Thyroid gland (tissue), 4 donors: ENCODE results near the gene KDSR. TPM values are rescaled to one million over a fixed set of nuclear protein-coding genes. Genes with fewer than 3 reads are reported as not detected.

Experiments
- DNase-seq, 2 donors: peaks; one replicate each; pipeline ENCODE4 v3.0.0-alpha.2; 2019
- H3K27ac ChIP-seq, 3 donors: fragments of 200-600 bp; sonication (generic); 1 replicate in 2 of 3; 2 replicates in 1 of 3; pipeline ENCODE4 v1.5.1; 2016 to 2019; ENCODE audit warnings: mild to moderate bottlenecking in 1 of 3, moderate library complexity in 1 of 3
- H3K27me3 ChIP-seq: fragments of 200-600 bp; sonication (generic); one replicate; pipeline ENCODE4 v1.5.1; 2019
- H3K36me3 ChIP-seq, 2 donors: fragments of 200-600 bp; sonication (generic); one replicate each; pipeline ENCODE4 v1.5.1; 2016 to 2019
- H3K4me1 ChIP-seq, 2 donors: fragments of 200-600 bp; sonication (generic); one replicate each; pipeline ENCODE4 v1.5.1; 2017 to 2019
- H3K4me3 ChIP-seq, 3 donors: fragments of 200-600 bp; sonication (generic); replicated peaks in 1 of 3; 1 replicate in 2 of 3; 2 replicates in 1 of 3; pipeline ENCODE4 v1.5.1; 2016; ENCODE audit warnings: mild to moderate bottlenecking in 1 of 3
- H3K9me3 ChIP-seq: fragments of 200-600 bp; sonication (generic); one replicate; pipeline ENCODE4 v1.5.1; 2017
- POLR2A ChIP-seq, 2 donors: fragments of 450-650 bp; IDR thresholded peaks; one replicate each; pipeline ENCODE4 v1.6.1; 2017; ENCODE audit warnings: antibody characterized with exemption in 2 of 2, mild to moderate bottlenecking in 2 of 2, moderate library complexity in 1 of 2
- WGBS, 2 donors: methylation state at CpG; one replicate each; pipeline ENCODE4 v1.1.5; 2017; 5-methylcytosine and 5-hydroxymethylcytosine counted together
- intact Hi-C: fragments of 100-400 bp; cut with DNase I; formaldehyde crosslinking; loops from one replicate; pipeline ENCODE4 v1.15.1; 2023
- total RNA-seq, 4 donors: library from RNA; depleted of rRNA; stranded (reverse); fragments of >200 nt; gene quantifications; one replicate each; pipeline ENCODE4 v1.2.3, GENCODE V29; 2016
- TF ChIP-seq, protein P1 (sequence below), 6 experiments: fragments of 200-600 bp in 3 of 6; fragments of 450-650 bp in 3 of 6; sonication (generic) in 3 of 6; IDR thresholded peaks; one replicate each; pipeline ENCODE4 v1.5.1; 2016 to 2019; ENCODE audit warnings: antibody characterized with exemption in 6 of 6, mild to moderate bottlenecking in 2 of 6, inconsistent platforms in 1 of 6, moderate library complexity in 1 of 6

KDSR gene
- total RNA-seq, 4 donors from 2014 or later: 30.7 to 85.7 (median 46.8) TPM

DNA sequence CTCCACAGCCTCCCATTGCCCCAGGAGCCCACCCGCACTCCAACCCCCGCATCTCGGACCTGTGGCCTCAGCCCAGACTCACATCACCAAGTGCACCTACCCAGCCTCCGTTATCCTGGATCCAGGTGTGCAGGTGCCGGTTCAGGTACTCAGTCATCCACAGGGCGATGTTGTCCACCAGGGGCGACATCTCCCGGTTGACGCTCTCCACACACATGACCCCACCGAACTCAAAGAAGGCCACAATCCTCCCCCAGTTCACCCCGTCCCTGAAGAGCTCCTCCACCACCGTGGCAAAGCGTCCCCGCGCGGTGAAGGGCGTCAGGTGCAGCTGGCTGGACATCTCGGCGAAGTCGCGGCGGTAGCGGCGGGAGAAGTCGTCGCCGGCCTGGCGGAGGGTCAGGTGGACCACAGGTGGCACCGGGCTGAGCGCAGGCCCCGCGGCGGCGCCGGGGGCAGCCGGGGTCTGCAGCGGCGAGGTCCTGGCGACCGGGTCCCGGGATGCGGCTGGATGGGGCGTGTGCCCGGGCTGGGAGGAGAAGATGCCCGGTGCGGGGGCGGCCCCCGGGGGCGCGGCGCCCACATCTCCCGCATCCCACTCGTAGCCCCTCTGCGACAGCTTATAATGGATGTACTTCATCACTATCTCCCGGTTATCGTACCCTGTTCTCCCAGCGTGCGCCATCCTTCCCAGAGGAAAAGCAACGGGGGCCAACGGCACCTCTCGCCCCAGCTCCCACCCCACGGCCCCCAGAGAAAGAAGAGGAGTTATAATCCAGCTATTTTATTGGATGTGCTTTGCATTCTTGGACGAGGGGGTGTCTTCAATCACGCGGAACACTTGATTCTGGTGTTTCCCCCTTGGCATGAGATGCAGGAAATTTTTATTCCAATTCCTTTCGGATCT is 48.8 kb downstream of the KDSR start:
- H3K4me3 ChIP-seq: peak overlapping the region; percentile 28 to 81 (median 47)
- H3K36me3 ChIP-seq: no peaks in the 10 kb centered on the region
- no peaks in the 10 kb centered on the region for H3K9me3 ChIP-seq
- WGBS, 2 donors: 2 to 3% methylated on average over 28 to 33 of the region's 66 CpGs
- peak; percentile 91 to 93 for DNase-seq
- peaks cover 12 to 30% of the 10 kb centered on the region in 2 donors for H3K4me1 ChIP-seq
- H3K27me3 ChIP-seq: no peaks in the 10 kb centered on the region
- intact Hi-C loops: loop anchor here (5.0 kb wide), 1 partner anchor 186 kb away; no protein-coding TSS in a partner anchor
- peak in 1 of 2 donors; percentile 59 for TF ChIP-seq POLR2A (IDR thresholded peaks at IDR 0.05)
- TF ChIP-seq, protein P1, sequence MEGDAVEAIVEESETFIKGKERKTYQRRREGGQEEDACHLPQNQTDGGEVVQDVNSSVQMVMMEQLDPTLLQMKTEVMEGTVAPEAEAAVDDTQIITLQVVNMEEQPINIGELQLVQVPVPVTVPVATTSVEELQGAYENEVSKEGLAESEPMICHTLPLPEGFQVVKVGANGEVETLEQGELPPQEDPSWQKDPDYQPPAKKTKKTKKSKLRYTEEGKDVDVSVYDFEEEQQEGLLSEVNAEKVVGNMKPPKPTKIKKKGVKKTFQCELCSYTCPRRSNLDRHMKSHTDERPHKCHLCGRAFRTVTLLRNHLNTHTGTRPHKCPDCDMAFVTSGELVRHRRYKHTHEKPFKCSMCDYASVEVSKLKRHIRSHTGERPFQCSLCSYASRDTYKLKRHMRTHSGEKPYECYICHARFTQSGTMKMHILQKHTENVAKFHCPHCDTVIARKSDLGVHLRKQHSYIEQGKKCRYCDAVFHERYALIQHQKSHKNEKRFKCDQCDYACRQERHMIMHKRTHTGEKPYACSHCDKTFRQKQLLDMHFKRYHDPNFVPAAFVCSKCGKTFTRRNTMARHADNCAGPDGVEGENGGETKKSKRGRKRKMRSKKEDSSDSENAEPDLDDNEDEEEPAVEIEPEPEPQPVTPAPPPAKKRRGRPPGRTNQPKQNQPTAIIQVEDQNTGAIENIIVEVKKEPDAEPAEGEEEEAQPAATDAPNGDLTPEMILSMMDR (IDR thresholded peaks at IDR 0.05): peak; percentile 88 to 98 (median 96)
- peak overlapping the region; percentile 65 to 88 (median 86) for H3K27ac ChIP-seq

GRCh38 chr18:63317556-63317946 is 49.5 kb downstream of the KDSR start:
- intact Hi-C loops: loop anchor here (5.0 kb wide), 1 partner anchor 185 kb away; no protein-coding TSS in a partner anchor
- H3K27ac ChIP-seq: peak overlapping the region; percentile 65 to 88 (median 86)
- peaks cover 15 to 27% of the 10 kb centered on the region in 2 donors for H3K4me1 ChIP-seq
- no peaks in the 10 kb centered on the region for H3K9me3 ChIP-seq
- H3K36me3 ChIP-seq: no peaks in the 10 kb centered on the region
- TF ChIP-seq, protein P1 (IDR thresholded peaks at IDR 0.05): no peak
- TF ChIP-seq POLR2A (IDR thresholded peaks at IDR 0.05): no peak
- peak overlapping the region; percentile 28 to 81 (median 47) for H3K4me3 ChIP-seq
- WGBS, 2 donors: 27 to 32% methylated on average over 10 of the region's 10 CpGs
- no peaks in the 10 kb centered on the region for H3K27me3 ChIP-seq
- DNase-seq: no peak

GRCh38 chr18:63316612-63317555 is 50.1 kb downstream of the KDSR start:
- Histone ChIP-seq H3K27me3 (no peaks in the 10 kb centered on the region), H3K4me1 (peaks cover 16 to 25% of the 10 kb centered on the region in 2 donors), H3K4me3 (peak overlapping the region in 2 of 3 donors; percentile 28 to 81), H3K9me3 (no peaks in the 10 kb centered on the region), H3K36me3 (no peaks in the 10 kb centered on the region), H3K27ac (peak overlapping the region; percentile 65 to 88 (median 86))
- intact Hi-C loops: loop anchor here (5.0 kb wide), 1 partner anchor 185 kb away; no protein-coding TSS in a partner anchor
- peak; percentile 38 to 48 for DNase-seq
- 30 to 43% methylated on average over 4 of the region's 4 CpGs for WGBS, 2 donors
- TF ChIP-seq, protein P1 (IDR thresholded peaks at IDR 0.05): no peak
- TF ChIP-seq POLR2A (IDR thresholded peaks at IDR 0.05): no peak

DNA sequence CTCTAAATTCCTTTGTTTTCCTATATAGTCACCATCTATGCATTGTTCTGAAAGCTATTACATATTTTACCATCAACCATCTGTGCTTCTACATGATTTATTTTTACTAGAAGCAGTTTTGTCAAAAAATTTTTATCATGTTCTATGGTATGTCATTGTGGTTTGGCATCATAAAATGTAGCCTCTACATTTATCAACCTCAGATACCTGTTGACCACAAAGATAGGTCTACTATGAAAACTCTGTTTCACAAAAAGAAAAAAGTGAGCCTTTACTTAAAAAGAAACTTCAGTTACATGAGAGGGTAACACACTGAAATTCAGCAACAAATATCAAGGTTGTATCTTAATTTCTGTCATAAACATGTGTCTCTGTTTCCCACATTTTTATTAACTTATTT is 51.1 kb downstream of the KDSR start:
- H3K4me1 ChIP-seq: peaks cover 24 to 25% of the 10 kb centered on the region in 2 donors
- H3K36me3 ChIP-seq: no peaks in the 10 kb centered on the region
- peak overlapping the region; percentile 7 to 44 (median 38) for H3K27ac ChIP-seq
- no peaks in the 10 kb centered on the region for H3K9me3 ChIP-seq
- DNase-seq: no peak
- TF ChIP-seq, protein P1 (IDR thresholded peaks at IDR 0.05): no peak
- TF ChIP-seq POLR2A (IDR thresholded peaks at IDR 0.05): no peak
- peak overlapping the region in 1 of 3 donors; percentile 4 for H3K4me3 ChIP-seq
- H3K27me3 ChIP-seq: no peaks in the 10 kb centered on the region
- intact Hi-C loops: loop anchor here (5.0 kb wide), 1 partner anchor 184 kb away; no protein-coding TSS in a partner anchor
